GM19452 (cell line): Measurements from ENCODE around the gene GNAZ.
"Not testable (repeated sequence)": the region's sequence is repeated elsewhere in the genome, so short reads cannot be mapped to it uniquely, and the experiment has no call there.

Experiments
- ATAC-seq: cut with Tn5 transposase; IDR thresholded peaks from one replicate; pipeline ENCODE4 v1.9.1; 2021; ENCODE audit not compliant: unreplicated experiment

Gene GNAZ

DNA sequence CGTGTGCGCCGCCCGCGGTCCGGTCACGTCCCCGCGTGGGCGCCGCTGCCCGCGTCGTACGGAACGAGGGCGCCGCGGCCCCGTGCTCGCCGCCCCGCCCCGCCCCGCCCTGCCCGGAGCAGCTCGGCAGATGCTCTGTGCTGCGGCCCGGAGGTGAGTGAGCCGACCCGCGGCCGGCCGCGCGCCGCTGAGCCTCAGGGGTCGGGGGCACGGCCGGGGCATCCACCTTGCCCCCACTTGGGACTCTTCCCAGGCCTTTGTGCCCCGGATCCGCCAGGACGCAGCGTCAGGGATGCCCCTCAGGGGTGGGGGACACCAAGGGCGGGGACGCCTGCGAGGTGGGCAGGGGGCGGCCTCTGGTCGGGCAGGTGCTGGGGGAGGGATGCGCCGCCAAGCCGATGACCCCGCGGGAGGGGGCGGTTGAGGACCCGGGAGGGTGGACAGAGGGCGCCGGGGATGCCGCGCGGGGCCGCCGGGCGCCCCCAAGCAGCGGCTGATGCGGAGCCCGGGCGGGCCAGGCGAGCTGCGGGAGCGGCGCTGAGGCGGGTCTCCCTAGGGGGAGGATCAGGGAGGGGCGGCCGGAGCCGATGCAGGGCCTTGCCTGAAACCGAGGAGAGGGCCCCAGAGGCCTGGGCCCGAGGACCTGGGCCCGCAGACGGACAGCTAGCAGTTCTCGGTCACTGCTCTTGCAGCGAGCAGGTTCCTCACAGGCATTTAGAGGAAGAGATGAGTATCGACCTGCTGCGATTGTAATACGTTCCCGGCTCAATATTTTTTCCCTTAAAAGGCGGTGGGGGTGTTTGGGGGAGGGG, at the start of gene GNAZ:
TSS of gene GNAZ (plus strand) at position 102 of the 812 bp plus-strand sequence. CDS start 25,177 bp downstream, outside the sequence.
- ATAC-seq = no peak

DNA sequence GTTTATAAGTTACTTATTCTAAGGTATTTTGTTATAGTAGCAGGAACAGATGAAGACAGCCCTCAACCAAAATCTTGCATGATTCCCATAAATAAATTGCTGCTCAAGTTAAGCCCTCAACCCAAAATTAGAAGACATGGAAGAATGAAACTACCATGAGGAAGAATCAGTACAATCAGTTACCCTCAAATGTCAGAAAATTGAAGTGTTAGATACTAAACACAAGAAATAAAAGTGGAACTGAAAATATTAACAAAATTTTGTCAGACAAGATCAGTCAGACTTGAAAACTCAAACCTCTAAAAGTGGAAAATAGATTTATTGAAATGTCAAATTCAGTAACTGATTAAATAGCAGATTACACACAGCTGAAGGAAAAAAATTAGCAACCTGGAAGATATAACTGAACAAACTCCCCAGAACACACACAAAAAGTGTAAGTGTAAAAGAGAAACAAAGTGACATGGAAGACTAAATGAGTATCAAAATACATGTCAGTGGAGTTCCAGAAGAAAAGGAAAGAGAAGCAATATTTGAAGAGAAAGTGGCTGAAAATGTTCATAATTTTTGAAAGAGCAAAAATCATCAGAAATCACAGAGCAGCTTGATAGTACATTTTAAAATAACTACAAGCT, 49.5 kb upstream of the GNAZ start:
- no peak for ATAC-seq

DNA sequence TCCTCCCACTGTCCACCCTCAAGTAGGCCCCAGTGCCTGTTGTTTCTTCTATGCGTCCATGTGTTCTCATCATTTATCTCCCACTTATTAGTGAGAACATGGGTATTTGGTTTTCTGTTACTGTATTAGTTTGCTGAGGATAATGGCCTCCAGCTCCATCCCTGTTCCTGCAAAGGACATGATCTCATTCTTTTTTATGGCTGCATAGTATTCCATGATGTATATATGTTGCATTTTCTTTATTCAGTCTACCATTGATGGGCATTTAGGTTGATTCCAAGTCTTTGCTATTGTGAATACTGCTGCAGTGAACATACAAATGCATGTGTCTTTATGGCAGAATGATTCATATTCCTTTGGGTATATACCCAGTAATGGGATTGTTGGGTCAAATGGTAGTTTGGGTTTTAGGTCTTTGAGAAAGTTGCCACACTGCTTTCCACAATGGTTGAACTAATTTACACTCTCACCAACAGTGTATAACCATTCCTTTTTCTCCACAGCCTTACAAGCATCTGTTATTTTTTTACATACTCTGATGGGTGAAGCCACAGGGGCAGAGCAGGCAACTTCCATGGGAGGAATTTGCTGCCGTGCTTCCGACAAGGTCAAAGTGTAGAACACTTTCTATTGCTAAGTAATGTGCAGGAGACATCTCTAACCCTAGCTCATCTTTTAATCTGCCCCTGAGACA, 48.5 kb upstream of the GNAZ start:
- ATAC-seq = not testable (repeated sequence)

DNA sequence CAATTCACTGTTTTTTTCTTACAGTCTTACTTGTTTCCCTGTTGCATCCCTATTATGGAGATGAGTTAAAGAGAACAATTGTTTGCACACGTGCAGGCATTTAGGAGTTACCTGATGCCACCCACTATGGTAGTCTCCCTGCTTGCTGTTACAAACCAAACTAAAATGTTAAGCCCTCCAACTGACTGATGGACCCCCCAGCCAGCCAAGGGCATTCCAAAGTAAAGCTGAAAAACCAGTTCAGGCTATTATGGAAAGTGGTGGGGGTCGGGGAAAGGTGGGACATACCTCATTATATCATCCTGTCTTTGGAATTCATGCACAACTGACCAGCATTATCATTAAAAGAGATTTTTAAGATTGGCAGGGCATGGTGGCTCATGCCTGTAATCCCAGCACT, 47.0 kb upstream of the GNAZ start:
- ATAC-seq = no peak

DNA sequence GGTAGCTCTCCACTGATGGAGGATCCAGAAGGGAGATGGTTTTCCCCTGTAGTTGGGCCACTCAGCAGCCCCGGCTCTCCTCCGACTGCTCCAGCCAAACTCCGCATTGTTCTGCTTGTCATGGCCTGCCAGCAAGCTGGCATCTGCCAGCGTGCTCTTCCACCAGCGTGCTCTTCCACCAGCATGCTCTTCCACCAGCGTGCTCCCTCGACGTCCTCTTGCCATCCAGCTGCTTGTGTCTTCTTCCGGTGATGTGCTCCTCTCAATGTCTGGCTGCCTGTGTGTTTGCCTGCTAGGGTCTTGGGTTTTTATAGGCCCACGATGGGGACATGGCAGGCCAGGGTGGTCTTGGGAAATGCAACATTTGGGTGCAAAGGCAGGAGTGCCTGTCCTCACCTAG, 43.5 kb upstream of the GNAZ start:
- no peak for ATAC-seq

DNA sequence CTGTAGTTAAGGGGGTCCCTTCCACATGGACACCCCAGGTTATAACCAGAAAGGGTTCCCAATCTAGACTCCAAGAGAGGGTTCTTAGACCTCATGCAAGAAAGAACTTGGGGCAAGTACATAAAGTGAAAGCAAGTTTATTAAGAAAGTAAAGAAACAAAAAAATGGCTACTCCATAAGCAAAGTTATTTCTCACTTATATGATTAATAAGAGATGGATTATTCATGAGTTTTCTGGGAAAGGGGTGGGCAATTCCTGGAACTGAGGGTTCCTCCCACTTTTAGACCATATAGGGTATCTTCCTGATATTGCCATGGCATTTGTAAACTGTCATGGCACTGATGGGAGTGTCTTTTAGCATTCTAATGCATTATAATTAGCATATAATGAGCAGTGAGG, 42.5 kb upstream of the GNAZ start:
- ATAC-seq = not testable (repeated sequence)

DNA sequence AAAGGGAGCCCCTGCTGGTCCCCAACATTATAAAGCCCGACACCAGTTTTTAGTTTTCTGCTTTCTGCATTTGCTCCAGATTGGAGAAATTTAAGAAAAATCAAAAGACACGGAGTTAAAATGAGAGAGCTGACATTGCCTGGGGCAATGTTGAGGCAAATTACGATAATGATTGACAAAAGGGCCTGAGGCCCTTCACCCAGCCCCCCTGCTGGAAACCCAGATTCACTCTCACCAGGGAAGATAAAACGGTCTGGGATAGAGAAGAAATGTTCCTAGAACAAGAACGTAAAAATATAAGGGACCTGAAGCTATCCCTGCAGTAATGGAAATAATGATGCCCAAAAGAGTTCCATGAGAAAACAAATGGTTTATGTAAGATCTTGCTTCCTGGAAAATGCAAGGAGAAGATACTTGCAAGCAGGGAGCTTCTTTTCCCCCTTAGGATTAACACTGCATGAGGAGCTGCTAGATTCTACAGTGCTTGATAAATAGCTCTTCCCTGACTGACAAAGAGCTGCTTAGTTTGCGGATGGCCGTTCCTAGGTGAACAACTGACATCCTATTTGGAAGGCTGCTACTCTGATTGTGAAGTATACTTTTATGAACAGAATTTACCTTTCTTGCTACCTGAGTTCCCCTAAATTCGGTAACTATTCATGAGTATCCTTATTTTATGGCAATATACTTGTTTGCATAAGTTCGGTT, 40.6 kb upstream of the GNAZ start:
- ATAC-seq = no peak

DNA sequence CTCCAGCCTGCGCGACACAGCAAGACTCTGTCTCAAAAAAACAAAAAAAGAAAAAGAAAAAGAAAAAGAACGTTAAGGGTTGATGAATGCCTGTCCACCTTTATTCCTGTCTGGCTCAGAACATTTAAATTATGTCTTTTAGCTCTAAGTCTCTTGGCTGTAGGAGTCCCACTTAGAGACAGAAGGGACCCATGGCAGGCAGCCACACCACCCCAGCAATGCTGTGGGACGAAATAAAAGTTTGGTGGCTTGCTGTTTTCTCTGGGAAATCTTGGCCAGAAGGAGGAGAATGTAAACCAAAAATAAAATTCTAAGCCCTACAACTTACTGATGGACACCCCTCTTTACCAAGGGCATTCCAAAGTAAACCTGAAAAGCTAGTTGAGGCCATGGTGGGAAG, 38.9 kb upstream of the GNAZ start:
- no peak for ATAC-seq

DNA sequence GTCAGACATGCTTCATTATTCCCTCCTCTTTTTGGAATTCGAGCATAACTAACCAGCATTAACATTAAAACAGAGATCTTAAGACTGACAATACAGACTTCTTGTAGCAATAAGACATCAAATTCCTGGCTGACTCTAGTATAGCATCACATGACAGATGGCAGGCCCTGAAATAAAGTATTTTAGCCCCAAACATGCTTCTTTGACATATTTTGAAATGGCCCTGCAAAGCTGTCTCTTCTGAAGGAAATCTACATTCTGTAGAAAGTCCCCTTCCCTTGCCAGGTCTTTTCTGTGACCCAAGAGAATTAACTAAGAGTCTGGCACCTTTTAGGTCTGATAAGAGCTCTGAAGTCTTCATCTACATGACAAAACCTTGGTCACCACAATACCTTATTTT, 38.5 kb upstream of the GNAZ start:
- ATAC-seq = no peak

DNA sequence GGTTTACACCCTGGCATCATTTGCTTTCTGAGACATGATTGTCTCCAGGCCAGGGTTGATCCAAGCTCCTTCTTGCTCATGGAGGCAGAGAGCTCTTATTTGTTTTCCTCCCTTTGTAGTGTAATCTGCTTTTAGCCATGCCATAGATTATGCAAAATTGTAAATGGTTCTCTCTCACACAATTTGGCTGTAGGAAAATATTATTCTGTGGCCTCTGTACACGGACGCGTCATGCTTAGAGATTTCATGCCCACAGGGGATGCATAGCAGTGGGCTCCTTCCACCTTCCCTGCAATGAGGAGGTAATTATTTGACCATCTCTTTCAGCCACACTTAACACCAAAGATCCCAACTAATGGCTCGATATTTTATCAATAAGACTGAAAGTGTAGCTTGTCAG, 37.7 kb upstream of the GNAZ start:
- no peak for ATAC-seq

DNA sequence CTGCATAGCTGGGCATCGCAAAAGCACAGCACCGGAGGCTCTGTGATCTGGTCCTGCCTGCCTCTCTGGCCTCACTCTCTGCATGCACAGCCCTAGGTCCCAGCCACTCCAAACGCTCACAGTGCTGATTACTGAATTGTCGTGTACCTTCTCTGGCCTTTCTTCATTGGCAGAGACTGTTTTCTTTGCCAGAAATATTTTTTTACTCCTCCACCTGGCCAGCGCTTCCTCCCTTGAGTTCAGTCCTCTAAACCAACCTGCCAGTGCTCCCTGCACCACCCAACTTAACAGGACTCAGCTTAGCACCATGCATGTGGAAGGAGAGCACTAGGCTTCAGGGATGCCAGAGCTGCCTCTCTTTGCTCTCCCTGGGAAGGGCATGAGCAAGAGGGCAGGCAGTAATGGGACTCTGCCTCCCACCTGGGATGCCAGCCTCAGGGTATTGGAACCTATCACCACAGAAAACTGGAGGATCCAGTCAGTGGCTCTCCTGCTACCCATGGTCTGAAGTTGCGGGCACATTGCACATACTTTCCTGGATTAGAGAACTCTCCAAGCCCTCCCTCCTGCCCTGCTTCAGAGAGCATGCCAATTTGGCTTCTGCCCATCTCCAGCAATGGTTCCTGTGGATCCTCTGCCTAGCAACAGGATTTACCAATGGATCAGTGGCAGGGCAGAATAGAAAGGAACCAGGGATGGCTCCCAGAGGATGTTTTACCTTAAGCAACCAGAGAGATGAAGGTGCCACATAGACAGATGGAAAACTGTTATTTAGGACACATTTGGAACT, 37.0 kb upstream of the GNAZ start:
- no peak for ATAC-seq

DNA sequence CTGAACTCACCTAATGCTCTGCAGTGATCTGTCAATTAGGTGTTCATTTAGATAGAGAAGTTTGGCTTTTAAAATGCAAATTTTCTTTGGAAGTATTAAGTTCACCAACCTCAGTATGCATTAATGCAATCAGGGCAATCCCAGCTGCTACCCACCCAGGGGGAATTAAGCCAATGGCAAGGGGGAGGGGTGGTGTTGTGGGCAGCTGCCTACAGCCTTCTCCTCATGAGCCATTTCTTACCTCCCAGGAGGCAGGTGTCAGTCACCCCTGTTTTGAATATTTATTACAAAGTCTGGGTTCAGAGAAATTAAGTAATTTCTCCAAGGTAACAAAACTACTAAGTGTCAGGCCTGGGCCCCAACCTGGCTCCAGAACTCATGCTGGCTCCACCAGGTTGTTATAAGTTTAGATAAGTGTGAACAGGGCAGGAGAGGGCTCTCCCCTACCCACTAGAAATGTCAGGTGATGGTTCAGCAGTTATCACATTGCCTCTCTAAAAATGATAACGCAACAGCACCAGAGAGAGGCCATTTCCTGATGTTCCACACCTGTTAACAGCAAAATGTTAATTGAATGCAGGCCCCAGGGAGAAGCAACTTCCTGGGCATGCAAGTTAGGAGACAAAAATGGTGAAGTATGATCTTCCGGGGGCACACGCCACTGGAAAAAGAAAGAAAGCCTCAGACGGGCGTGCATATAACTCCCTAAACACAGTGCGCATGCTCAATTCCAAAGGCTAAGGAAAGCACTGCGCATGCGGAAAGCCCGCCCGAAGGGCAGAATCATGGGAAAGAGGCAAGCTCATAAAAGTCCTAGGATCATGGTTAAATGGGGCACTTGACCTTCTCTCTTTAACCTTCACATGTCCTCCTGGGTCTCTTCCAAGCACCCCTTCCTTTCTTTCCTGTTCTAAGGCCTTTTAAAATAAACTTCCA, 35.4 kb upstream of the GNAZ start:
- no peak for ATAC-seq

DNA sequence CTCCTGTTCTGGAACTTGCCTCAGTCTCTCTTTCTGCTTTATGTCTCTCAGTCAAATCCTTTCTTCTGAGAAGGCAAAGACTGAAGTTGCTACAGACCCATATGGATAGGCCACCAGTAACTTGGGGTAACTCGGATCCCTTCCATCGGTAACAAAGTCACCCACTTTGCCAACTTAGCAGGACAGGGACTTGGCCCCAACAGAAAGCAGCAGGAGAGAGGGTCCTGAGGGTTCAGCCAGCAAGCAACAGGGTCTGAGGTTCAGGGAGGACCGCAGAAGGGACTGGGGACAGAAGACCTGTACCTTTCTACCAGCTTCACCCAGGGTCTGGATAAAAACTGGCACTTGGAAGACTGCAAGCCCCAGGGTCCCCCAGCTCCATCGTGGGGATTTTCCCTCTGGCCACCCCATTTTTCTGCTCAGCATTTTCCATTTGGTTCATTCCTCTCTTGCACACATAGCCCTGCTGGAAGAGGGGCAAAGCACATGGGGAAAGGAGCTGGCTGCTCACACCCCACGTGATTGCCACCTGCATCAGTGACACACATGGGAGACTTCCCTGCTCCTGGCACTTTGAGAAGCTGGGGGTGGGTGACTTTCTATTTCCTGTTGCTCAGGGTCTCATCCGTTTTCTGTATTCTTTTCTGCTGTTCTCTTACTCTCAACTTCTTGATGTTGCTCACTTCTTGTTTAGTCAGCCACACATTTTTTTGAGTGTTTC, 34.6 kb upstream of the GNAZ start:
- no peak for ATAC-seq

DNA sequence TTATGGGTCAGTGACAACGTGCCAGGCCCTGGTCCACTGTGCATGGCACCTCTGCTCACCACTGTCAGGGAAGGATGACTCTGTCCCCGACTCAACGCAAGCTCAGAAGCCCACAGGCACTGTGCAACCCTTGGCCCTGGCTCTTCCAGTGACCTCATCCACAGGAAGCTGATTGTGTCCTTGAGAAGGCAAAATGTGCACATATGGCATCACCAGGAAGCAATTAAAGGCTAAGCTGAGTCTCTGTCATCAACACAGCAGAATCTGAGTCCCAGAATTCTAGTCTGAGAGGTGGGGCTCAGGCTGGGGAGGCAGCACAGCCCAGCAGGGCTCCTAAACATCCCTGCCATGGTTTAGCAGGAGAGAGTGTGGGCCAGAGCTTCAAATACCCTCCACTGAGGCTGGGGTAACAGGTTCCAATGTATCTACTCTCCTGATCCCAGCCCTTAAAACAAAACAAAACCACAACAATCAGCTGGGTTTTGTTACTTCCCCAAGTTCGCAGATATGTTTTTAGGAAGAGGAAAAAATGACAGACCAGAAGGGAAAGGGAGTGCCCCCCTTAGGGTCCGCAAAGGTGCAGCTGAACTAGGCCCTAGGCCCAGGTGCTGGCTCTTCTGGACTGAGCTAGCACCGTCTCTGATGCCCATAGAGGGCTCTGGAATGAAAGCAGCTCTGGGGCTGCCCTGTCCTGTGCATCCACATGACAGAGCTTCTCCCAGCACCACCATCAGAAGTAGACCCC, 33.5 kb upstream of the GNAZ start:
- ATAC-seq = no peak

DNA sequence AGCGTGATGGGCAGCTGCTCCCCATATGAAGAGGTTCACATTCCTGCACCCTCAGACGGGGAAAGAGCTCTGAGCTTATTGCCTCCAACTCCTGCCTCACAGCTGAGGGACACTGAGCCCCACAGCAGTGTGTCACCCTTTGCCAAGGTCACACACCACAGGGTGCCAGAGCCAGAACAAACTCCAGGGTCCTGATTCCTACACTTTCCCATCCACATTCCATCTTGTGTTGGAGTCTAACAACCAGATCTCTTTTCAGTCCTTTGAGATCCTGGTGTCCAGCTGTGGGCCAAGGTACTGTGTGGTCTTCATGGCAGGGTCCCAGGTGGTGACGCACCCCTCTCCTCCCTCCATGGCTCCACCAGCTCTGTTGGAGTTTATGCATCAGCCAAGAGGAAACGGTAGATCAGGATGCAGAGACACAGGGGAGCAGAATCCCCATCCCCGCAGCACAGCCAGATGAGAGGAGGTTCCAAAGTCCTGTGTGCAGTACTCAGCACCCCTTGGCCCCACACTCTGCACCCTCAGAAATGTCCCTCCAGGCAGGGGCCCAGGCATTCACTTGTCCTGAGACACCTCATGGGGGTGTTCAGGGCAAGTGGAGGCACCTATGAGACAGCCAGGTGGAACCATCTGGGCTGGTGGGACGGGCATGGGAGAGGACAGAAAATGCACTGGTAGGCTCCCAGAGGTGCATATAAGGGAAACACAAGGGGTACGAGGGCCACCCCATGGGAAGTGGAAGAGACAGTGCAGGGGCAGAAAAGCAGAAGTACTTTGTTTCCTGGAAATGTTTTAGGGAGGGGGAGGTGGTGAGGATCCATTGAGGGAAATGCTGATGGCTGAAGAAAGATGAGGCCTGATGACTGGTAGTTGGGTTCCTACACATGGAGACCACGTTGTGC, 32.6 kb upstream of the GNAZ start:
- ATAC-seq = no peak

DNA sequence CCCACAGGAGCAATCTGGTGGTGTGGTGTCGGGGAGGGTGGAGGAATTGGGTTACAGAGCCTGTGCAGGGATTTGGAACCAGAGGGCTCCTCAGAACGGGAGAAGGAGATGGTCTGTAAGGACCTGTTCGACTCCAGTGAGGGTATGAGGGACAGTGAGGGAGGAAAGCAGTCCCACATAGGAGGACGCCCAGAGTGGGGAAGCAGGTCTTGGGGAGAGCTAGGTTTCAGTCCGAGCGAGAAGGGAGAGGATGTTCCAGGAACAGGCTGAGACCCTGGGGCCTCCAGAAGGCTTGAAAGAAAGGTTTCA, 32.0 kb upstream of the GNAZ start:
- ATAC-seq = no peak

DNA sequence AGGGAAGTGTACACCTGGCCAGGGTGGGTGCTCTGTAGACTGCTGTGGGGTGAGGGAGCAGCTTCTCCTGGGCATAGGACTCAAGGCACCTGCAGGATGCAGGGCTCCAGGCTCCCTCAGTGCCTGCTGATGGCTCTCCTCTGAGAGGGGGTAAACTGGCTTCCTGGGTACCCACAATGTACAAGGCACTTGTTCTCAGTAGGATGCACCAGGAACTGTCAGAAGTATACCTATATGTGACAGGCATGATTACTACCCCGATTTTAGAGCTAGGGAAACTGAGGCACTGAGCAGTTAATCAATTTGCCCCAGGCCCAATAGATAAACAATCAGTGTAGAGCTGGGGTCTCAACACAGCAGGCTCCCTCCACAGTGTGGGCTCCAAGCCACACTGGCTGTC, 31.4 kb upstream of the GNAZ start:
- ATAC-seq = no peak
